Dedifferentiated amniotic fluid mesenchymal stem cell (primary cell): ENCODE data around the gene WNK4.
A peak's percentile ranks its signal among the peaks of the same experiment; 100 is the strongest.
"Not testable (repeated sequence)": the region's sequence is repeated elsewhere in the genome, so short reads cannot be mapped to it uniquely, and the experiment has no call there.

Source experiments
- DNase-seq: peaks from one replicate; pipeline ENCODE4 v3.0.0-alpha.2; 2016; ENCODE audit errors: extremely low spot score

WNK4 gene

GRCh38 chr17:42779936-42780850 is at the start of gene WNK4:
WNK4 (plus strand) TSS chr17:42780610; CDS start chr17:42780699, 89 bp downstream.
- DNase-seq, result no peak

GRCh38 chr17:42740699-42741098 is 39.7 kb upstream of the WNK4 start:
- DNase-seq, result no peak

- not testable (repeated sequence) for DNase-seq
These were observed 37.5 kb upstream of the WNK4 start for GRCh38 chr17:42742916-42743315.

GRCh38 chr17:42743595-42744282 is 36.7 kb upstream of the WNK4 start:
- DNase-seq, result no peak

- DNase-seq, result no peak
These were observed 36.1 kb upstream of the WNK4 start for GRCh38 chr17:42744283-42744805.

GRCh38 chr17:42744806-42745617 is 35.4 kb upstream of the WNK4 start, which contains the start of gene EZH1:
EZH1 (minus strand) TSS chr17:42745040; CDS start chr17:42728941, 16,099 bp downstream.
- DNase-seq, result peak; percentile 78

GRCh38 chr17:42748202-42748907 is 32.1 kb upstream of the WNK4 start:
- DNase-seq, result no peak

- DNase-seq, result no peak
These were observed 31.3 kb upstream of the WNK4 start for GRCh38 chr17:42748908-42749798.

GRCh38 chr17:42750739-42751344 is 29.6 kb upstream of the WNK4 start:
- no peak for DNase-seq

GRCh38 chr17:42751628-42752027 is 28.8 kb upstream of the WNK4 start:
- DNase-seq, result no peak

- DNase-seq, result no peak
These were observed 25.6 kb upstream of the WNK4 start for GRCh38 chr17:42754782-42755181.

- no peak for DNase-seq
These were observed 20.3 kb upstream of the WNK4 start for GRCh38 chr17:42759982-42760651.

GRCh38 chr17:42760652-42761581 is 19.5 kb upstream of the WNK4 start, which contains the start of gene RAMP2:
RAMP2 (plus strand) TSS chr17:42761227; CDS start chr17:42761262, 35 bp downstream.
- no peak for DNase-seq

- DNase-seq, result no peak
These were observed 18.8 kb upstream of the WNK4 start for GRCh38 chr17:42761638-42762037.

- DNase-seq, result no peak
These were observed 14.3 kb upstream of the WNK4 start for GRCh38 chr17:42766124-42766523.

- DNase-seq, result no peak
These were observed 12.9 kb upstream of the WNK4 start for GRCh38 chr17:42767512-42767911.

GRCh38 chr17:42768006-42768405 is 12.4 kb upstream of the WNK4 start:
- not testable (repeated sequence) for DNase-seq

- DNase-seq, result not testable (repeated sequence)
These were observed 10.4 kb upstream of the WNK4 start for GRCh38 chr17:42769964-42770363.
